Fibroblast of skin of abdomen (primary cell): ENCODE data around the gene ZNF74.
A peak's percentile ranks its signal among the peaks of the same experiment; 100 is the strongest.
"Not testable (repeated sequence)": the region's sequence is repeated elsewhere in the genome, so short reads cannot be mapped to it uniquely, and the experiment has no call there.

Source experiments
- DNase-seq: peaks from one replicate; pipeline ENCODE4 v3.0.0-alpha.2; 2013

Gene ZNF74

GRCh38 chr22:20401376-20402014 lies 7.5 kb downstream of the ZNF74 start:
- no peak for DNase-seq

- no peak for DNase-seq
Measured at GRCh38 chr22:20402960-20403778, 9.2 kb downstream of the ZNF74 start.

GRCh38 chr22:20403779-20404140 lies 9.8 kb downstream of the ZNF74 start:
- DNase-seq = no peak

- no peak for DNase-seq
Measured at GRCh38 chr22:20404881-20405280, 10.9 kb downstream of the ZNF74 start.

- DNase-seq = no peak
Measured at GRCh38 chr22:20405291-20405930, 11.5 kb downstream of the ZNF74 start.

- no peak for DNase-seq
Measured at GRCh38 chr22:20405931-20406685, 12.2 kb downstream of the ZNF74 start.

- DNase-seq = no peak
Measured at GRCh38 chr22:20406686-20407408, 12.9 kb downstream of the ZNF74 start.

GRCh38 chr22:20407829-20408228 lies 13.9 kb downstream of the ZNF74 start:
- no peak for DNase-seq

- DNase-seq = no peak
Measured at GRCh38 chr22:20408891-20409290, 14.9 kb downstream of the ZNF74 start.

- not testable (repeated sequence) for DNase-seq
Measured at GRCh38 chr22:20409385-20409784, 15.4 kb downstream of the ZNF74 start.

GRCh38 chr22:20412474-20413216 lies 18.7 kb downstream of the ZNF74 start:
- DNase-seq = no peak

GRCh38 chr22:20413217-20414058 lies 19.5 kb downstream of the ZNF74 start:
- DNase-seq = no peak

- DNase-seq = no peak
Measured at GRCh38 chr22:20414059-20414440, 20.1 kb downstream of the ZNF74 start.

- no peak for DNase-seq
Measured at GRCh38 chr22:20414450-20414849, 20.5 kb downstream of the ZNF74 start.

- not testable (repeated sequence) for DNase-seq
Measured at GRCh38 chr22:20415241-20415640, 21.3 kb downstream of the ZNF74 start.

GRCh38 chr22:20415699-20416098 lies 21.7 kb downstream of the ZNF74 start:
- not testable (repeated sequence) for DNase-seq

GRCh38 chr22:20418211-20418788 lies 24.3 kb downstream of the ZNF74 start:
- peak; percentile 80 for DNase-seq

GRCh38 chr22:20419664-20419951 lies 25.7 kb downstream of the ZNF74 start:
- no peak for DNase-seq

- DNase-seq = no peak
Measured at GRCh38 chr22:20420157-20420842, 26.3 kb downstream of the ZNF74 start.

- DNase-seq = peak; percentile 41
Measured at GRCh38 chr22:20421507-20421874, 27.5 kb downstream of the ZNF74 start.
